HEK293T (cell line): Measurements from ENCODE around the gene TPSD1.

Experiments
- BHLHE40 ChIP-seq: fragments of 450-650 bp; IDR thresholded peaks from 2 replicates; pipeline ENCODE4 v1.6.1; 2016; ENCODE audit warnings: mild to moderate bottlenecking, moderate library complexity, borderline replicate concordance
- CTBP1 ChIP-seq: fragments of 450-650 bp; IDR thresholded peaks from 2 replicates; pipeline ENCODE4 v1.6.1; 2016; ENCODE audit warnings: borderline replicate concordance
- FOXA1 ChIP-seq: fragments of 450-650 bp; IDR thresholded peaks from 2 replicates; pipeline ENCODE4 v1.6.1; 2016; ENCODE audit warnings: mild to moderate bottlenecking
- FOXK2 ChIP-seq: fragments of 450-650 bp; IDR thresholded peaks from 2 replicates; pipeline ENCODE4 v1.6.1; 2016; ENCODE audit warnings: mild to moderate bottlenecking
- FOXM1 ChIP-seq: fragments of 450-650 bp; IDR thresholded peaks from 2 replicates; pipeline ENCODE4 v1.6.1; 2017; ENCODE audit warnings: mild to moderate bottlenecking, borderline replicate concordance
- HDGF ChIP-seq: fragments of 450-650 bp; IDR thresholded peaks from 2 replicates; pipeline ENCODE4 v1.6.1; 2017; ENCODE audit warnings: antibody characterized with exemption, borderline replicate concordance
- L3MBTL2 ChIP-seq: fragments of 450-650 bp; conservative IDR thresholded peaks from 2 replicates; pipeline ENCODE4 v1.6.1; 2016; ENCODE audit warnings: mild to moderate bottlenecking
- SP1 ChIP-seq: fragments of 450-650 bp; IDR thresholded peaks from 2 replicates; pipeline ENCODE4 v1.6.1; 2017
- SUZ12 ChIP-seq: fragments of 450-650 bp; IDR thresholded peaks from 2 replicates; pipeline ENCODE4 v1.6.1; 2016; ENCODE audit warnings: mild to moderate bottlenecking
- ZNF384 ChIP-seq: fragments of 450-650 bp; IDR thresholded peaks from 2 replicates; pipeline ENCODE4 v1.6.1; 2016

DNA sequence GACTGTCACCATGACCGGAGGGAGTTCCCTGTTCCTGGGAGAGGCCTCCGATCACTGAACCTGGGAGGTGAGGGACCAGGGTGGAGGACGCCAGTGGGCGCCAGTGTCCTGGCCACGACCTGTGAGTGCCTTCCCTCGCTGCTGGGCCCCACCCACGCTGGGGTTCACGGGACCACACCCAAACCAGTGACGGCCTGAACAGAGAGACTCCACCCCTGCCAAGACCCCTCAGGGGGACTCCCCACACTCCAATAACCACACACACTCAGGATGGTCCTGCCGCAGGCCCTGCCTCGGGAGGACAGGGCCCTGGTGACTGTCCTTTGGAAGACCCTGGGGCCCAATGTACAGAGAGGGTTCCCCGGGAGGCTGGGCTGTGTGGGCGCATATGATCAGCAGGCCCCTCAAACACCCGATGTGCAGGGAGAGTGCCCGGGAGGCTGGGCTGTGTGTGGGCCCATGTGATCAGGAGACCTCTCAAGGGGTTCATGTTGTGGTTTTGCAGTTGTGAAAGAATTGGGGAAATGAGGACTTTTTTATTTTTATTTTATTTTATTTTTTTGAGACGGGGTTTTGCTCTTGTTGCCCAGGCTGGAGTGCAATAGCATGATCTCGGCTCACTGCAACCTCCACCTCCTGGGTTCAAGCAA is 26.6 kb downstream of the TPSD1 start:
- no peak for TF ChIP-seq SUZ12
- TF ChIP-seq FOXK2: no peak
- no peak for TF ChIP-seq HDGF
- TF ChIP-seq CTBP1: no peak
- TF ChIP-seq SP1: no peak
- no peak for TF ChIP-seq FOXA1
- no peak for TF ChIP-seq BHLHE40
- no peak for TF ChIP-seq L3MBTL2
- no peak for TF ChIP-seq FOXM1
- no peak for TF ChIP-seq ZNF384
